Measurements from ENCODE around the gene RELT. TPM values are rescaled to one million over a fixed set of nuclear protein-coding genes. Genes with fewer than 3 reads are reported as not detected.

The RELT gene
- total RNA-seq, result 10.4 and 18.7 TPM in 2 replicates
- polyA plus RNA-seq, result 9.3 and 14.8 TPM in 2 replicates

GRCh38 chr11:73376160-73376802 is at the start of gene RELT:
RELT (plus strand) TSS chr11:73376399; CDS start chr11:73389137, 12,738 bp downstream.
- H3K27me3 ChIP-seq, result no peaks in the 10 kb centered on the region
- peaks cover 44% of the 10 kb centered on the region for H3K4me1 ChIP-seq (ENCODE audit: low read depth)
- H3K36me3 ChIP-seq, result no peaks in the 10 kb centered on the region
- DNase-seq (ENCODE audit: low read depth in 1 of 2, low spot score in 1 of 2), result peak; percentile 93 to 95
- peak; percentile 79 for TF ChIP-seq CTCF (IDR thresholded peaks at IDR 0.05; ENCODE audit: low read depth, low read length)
- H3K9me3 ChIP-seq (ENCODE audit: low read depth), result no peaks in the 10 kb centered on the region
- peak within 1 kb of the TSS; percentile 38 for H3K27ac ChIP-seq
- peak within 1 kb of the TSS; percentile 74 for H3K4me3 ChIP-seq

- Histone ChIP-seq H3K9me3 (ENCODE audit: low read depth) (no peaks in the 10 kb centered on the region), H3K4me3 (no peak overlapping the region), H3K27ac (peak overlapping the region; percentile 87), H3K27me3 (no peaks in the 10 kb centered on the region), H3K36me3 (no peaks in the 10 kb centered on the region), H3K4me1 (ENCODE audit: low read depth) (peaks cover 71% of the 10 kb centered on the region)
- no peak for TF ChIP-seq CTCF (IDR thresholded peaks at IDR 0.05; ENCODE audit: low read depth, low read length)
- DNase-seq (ENCODE audit: low read depth in 1 of 2, low spot score in 1 of 2), result peak in 1 of 2 donors; percentile 38
Observed at GRCh38 chr11:73326929-73327811, 49.0 kb upstream of the RELT start.

- H3K4me3 ChIP-seq, result no peak overlapping the region
- H3K27me3 ChIP-seq, result no peaks in the 10 kb centered on the region
- peak overlapping the region; percentile 87 for H3K27ac ChIP-seq
- TF ChIP-seq CTCF (IDR thresholded peaks at IDR 0.05; ENCODE audit: low read depth, low read length), result no peak
- no peak for DNase-seq (ENCODE audit: low read depth in 1 of 2, low spot score in 1 of 2)
- no peaks in the 10 kb centered on the region for H3K9me3 ChIP-seq (ENCODE audit: low read depth)
- H3K4me1 ChIP-seq (ENCODE audit: low read depth), result peaks cover 71% of the 10 kb centered on the region
- no peaks in the 10 kb centered on the region for H3K36me3 ChIP-seq
Observed at GRCh38 chr11:73327812-73328364, 48.3 kb upstream of the RELT start.

- peak; percentile 58 for TF ChIP-seq CTCF (IDR thresholded peaks at IDR 0.05; ENCODE audit: low read depth, low read length)
- Histone ChIP-seq H3K4me3 (no peak overlapping the region), H3K27ac (peak overlapping the region; percentile 88), H3K9me3 (ENCODE audit: low read depth) (no peaks in the 10 kb centered on the region), H3K4me1 (ENCODE audit: low read depth) (peaks cover 68% of the 10 kb centered on the region), H3K27me3 (no peaks in the 10 kb centered on the region), H3K36me3 (no peaks in the 10 kb centered on the region)
- DNase-seq (ENCODE audit: low read depth in 1 of 2, low spot score in 1 of 2), result peak; percentile 49 to 65
Observed at GRCh38 chr11:73330569-73331093, 45.6 kb upstream of the RELT start.

- H3K4me3 ChIP-seq, result peak overlapping the region; percentile 0
- H3K27ac ChIP-seq, result peak overlapping the region; percentile 88
- DNase-seq (ENCODE audit: low read depth in 1 of 2, low spot score in 1 of 2), result peak; percentile 82 to 88
Observed at GRCh38 chr11:73331138-73331916, 44.9 kb upstream of the RELT start.

More at GRCh38 chr11:73331138-73331916, 44.9 kb upstream of the RELT start:
- Histone ChIP-seq H3K4me1 (ENCODE audit: low read depth) (peaks cover 68% of the 10 kb centered on the region), H3K9me3 (ENCODE audit: low read depth) (no peaks in the 10 kb centered on the region), H3K27me3 (no peaks in the 10 kb centered on the region), H3K36me3 (no peaks in the 10 kb centered on the region)
- no peak for TF ChIP-seq CTCF (IDR thresholded peaks at IDR 0.05; ENCODE audit: low read depth, low read length)
